Activated gamma-delta T cell treated with Interleukin-2 at 50 U/mL for 16 hours (primary cell): ENCODE results near the gene SYNGAP1.
"Not testable (repeated sequence)": the region's sequence is repeated elsewhere in the genome, so short reads cannot be mapped to it uniquely, and the experiment has no call there.

Source experiments
- DNase-seq: peaks from one replicate; pipeline ENCODE4 v3.0.0-alpha.2; 2020

SYNGAP1 gene

DNA sequence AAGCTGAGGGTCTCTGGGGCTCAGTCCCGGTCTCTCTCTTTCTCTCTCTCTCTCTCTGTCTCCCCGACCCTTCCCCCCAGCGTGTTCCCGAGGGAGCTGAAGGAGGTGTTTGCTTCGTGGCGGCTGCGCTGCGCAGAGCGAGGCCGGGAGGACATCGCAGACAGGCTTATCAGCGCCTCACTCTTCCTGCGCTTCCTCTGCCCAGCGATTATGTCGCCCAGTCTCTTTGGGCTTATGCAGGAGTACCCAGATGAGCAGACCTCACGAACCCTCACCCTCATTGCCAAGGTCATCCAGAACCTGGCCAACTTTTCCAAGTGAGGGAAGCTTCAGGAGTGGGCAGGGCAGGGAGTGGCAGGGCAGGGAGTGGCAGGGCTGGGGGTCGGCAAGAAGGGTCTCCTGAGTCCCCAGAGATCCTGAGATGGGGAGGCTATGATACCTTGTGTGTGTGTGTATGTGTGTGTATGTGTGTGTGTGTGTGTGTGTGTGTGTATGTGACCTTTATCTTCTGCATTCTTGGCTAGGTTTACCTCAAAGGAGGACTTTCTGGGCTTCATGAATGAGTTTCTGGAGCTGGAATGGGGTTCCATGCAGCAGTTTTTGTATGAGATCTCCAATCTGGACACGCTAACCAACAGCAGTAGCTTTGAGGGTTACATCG is 20.9 kb downstream of the SYNGAP1 start:
- no peak for DNase-seq

- DNase-seq, result no peak
These were observed 21.6 kb downstream of the SYNGAP1 start for GRCh38 chr6:33441457-33441856.

DNA sequence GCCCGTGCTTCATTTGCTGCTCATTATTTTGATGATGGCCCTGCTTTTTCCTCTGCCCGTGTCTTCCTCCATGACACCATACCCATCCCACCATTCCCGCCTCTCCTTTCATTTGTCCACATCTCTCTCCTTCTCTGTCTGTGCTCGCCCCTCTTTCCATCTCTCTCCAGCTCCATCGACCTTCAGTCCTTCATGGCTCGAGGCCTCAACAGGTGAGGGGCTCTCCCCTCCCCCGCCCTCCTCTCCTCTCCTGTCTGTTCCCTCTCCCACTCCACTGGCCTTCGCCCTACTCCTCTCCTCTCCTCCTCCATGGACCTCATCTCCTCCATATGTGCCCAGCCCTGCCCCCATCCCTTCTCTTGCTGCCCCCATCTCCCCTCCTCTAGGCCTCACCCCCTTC is 22.4 kb downstream of the SYNGAP1 start:
- no peak for DNase-seq

DNA sequence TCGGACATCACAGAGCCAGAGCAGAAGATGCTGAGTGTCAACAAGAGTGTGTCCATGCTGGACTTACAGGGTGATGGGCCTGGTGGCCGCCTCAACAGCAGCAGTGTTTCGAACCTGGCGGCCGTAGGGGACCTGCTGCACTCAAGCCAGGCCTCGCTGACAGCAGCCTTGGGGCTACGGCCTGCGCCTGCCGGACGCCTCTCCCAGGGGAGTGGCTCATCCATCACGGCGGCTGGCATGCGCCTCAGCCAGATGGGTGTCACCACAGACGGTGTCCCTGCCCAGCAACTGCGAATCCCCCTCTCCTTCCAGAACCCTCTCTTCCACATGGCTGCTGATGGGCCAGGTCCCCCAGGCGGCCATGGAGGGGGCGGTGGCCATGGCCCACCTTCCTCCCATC is 23.2 kb downstream of the SYNGAP1 start:
- no peak for DNase-seq

- no peak for DNase-seq
These were observed 24.0 kb downstream of the SYNGAP1 start for GRCh38 chr6:33443619-33444504.

- no peak for DNase-seq
These were observed 25.3 kb downstream of the SYNGAP1 start for GRCh38 chr6:33445119-33445603.

- DNase-seq, result no peak
These were observed 26.5 kb downstream of the SYNGAP1 start for GRCh38 chr6:33446356-33446755.

- DNase-seq, result no peak
These were observed 30.6 kb downstream of the SYNGAP1 start for GRCh38 chr6:33450434-33450833.

DNA sequence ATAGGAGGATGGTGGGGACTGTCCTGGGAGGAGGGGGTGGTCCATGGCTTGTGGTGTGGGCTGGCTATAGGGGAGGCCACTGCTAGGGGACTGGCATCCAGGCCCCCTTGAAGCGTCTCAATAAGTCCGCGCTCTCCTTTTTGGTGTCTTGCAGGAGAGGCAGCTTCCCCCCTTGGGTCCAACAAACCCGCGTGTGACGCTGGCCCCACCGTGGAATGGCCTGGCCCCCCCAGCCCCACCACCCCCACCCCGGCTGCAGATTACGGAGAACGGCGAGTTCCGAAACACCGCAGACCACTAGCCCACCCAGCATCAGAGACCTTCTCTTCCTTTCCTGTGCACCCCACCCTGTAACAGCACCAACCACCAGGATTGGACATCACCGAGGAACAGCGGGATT is 31.7 kb downstream of the SYNGAP1 start:
- no peak for DNase-seq

- DNase-seq, result no peak
These were observed 32.6 kb downstream of the SYNGAP1 start for GRCh38 chr6:33452496-33452895.

DNA sequence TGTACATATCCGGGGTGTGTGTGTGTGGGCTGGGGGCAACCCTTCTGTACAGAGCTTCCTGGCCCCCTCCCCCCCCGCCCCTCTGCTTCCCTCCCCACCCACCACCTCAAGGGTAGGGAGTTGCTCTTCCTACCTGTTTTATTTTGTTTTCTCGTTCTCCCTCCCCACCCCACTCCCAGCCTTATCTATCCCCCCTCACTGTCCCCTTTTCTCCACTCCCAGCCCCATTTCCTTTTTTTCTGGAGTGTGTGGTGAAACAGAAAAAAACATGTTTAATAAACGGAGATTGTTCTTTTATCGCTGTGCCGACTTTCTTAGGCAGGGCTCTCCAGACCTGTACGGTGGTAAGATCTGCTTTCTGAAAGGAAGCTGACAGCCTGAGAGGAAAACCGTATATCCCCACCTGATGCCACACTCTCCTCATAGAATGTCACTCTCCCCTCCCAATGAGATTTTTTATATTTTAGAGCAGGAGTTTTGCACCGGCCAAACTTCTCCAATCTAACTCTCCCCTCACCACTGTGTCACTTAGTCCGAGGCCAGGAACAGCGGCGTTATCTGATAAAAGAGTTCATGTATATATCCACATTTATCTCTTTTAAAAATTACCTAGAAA is 33.6 kb downstream of the SYNGAP1 start:
- no peak for DNase-seq

- peak; percentile 93 for DNase-seq
These were observed 34.4 kb downstream of the SYNGAP1 start, which contains the start of gene ZBTB9 for GRCh38 chr6:33454009-33454946. ZBTB9 (plus strand) TSS chr6:33454576; CDS start chr6:33455101, 525 bp downstream.

DNA sequence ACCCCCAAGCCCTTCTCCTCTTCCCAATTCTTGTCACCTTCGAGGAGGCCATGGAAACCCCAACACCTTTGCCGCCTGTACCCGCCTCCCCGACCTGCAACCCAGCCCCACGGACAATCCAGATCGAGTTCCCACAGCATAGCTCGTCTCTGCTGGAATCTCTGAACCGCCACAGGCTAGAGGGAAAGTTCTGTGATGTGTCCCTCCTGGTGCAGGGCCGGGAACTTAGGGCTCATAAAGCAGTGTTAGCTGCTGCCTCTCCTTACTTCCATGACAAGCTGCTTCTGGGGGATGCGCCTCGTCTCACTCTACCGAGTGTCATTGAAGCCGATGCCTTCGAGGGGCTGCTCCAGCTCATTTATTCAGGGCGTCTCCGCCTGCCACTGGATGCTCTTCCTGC is 35.2 kb downstream of the SYNGAP1 start:
- DNase-seq, result no peak

DNA sequence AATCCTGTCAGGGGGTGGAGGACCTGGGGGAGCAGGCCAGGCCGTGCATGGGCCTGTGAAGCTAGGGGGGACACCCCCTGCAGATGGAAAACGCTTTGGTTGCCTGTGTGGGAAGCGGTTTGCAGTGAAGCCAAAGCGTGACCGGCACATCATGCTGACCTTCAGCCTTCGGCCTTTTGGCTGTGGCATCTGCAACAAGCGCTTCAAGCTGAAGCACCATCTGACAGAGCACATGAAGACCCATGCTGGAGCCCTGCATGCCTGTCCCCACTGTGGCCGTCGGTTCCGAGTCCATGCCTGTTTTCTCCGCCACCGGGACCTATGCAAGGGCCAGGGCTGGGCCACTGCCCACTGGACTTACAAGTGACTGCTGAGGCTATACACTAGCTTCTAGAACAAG is 36.3 kb downstream of the SYNGAP1 start:
- no peak for DNase-seq

- DNase-seq, result no peak
These were observed 38.8 kb downstream of the SYNGAP1 start for GRCh38 chr6:33458676-33459075.

GRCh38 chr6:33459226-33459625 is 39.4 kb downstream of the SYNGAP1 start:
- DNase-seq, result no peak

DNA sequence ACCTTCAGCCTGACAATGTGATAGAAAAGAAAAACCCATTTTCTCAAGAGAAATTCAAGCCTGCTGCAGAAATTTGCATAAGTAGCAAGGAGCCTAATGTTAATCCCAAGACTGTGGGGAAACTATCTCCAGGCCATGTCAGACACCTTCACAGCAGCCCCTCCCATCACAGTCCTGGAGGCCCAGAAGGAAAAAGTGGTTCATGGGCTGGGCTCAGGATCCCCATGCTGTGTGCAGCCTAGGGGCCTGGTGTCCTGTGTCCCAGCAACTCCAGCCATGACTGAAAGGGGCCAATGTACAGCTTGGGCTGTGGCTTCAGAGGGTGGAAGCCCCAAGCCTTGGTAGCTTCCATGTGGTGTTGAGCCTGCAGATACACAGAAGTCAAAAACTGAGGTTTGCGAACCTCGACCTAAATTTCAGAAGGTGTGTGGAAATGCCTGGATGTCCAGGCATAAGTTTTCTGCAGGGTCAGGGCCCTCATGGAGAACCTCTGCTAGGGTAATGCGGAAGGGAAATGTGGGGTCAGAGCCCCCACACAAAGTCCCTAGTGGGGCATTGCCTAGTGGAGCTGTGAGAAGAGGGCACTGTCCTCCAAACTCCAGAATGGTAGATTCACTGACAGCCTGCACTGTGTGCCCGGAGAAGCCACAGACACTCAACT is 46.3 kb downstream of the SYNGAP1 start:
- DNase-seq, result no peak

- no peak for DNase-seq
These were observed 47.2 kb downstream of the SYNGAP1 start for GRCh38 chr6:33467091-33467490.

- DNase-seq, result no peak
These were observed 49.8 kb downstream of the SYNGAP1 start for GRCh38 chr6:33469661-33470060.

GRCh38 chr6:33477864-33478263 is 58.0 kb downstream of the SYNGAP1 start:
- no peak for DNase-seq

- DNase-seq, result no peak
These were observed 61.3 kb downstream of the SYNGAP1 start for GRCh38 chr6:33481192-33481591.

GRCh38 chr6:33482620-33483019 is 62.8 kb downstream of the SYNGAP1 start:
- DNase-seq, result not testable (repeated sequence)
